HG03196 (cell line): Measurements from ENCODE around the gene BLVRB.
"Not testable (repeated sequence)": the region's sequence is repeated elsewhere in the genome, so short reads cannot be mapped to it uniquely, and the experiment has no call there.

Source experiments
- ATAC-seq: cut with Tn5 transposase; IDR thresholded peaks from one replicate; pipeline ENCODE4 v1.9.1; 2021; ENCODE audit not compliant: unreplicated experiment

The BLVRB gene

GRCh38 chr19:40452016-40452415 lies 13.5 kb downstream of the BLVRB start:
- no peak for ATAC-seq

- no peak for ATAC-seq
Measured at GRCh38 chr19:40450664-40451063, 14.9 kb downstream of the BLVRB start.

GRCh38 chr19:40449506-40449905 lies 16.0 kb downstream of the BLVRB start:
- no peak for ATAC-seq

GRCh38 chr19:40446263-40446784 lies 19.2 kb downstream of the BLVRB start:
- no peak for ATAC-seq

GRCh38 chr19:40445780-40446262 lies 19.7 kb downstream of the BLVRB start:
- ATAC-seq, result no peak

GRCh38 chr19:40444825-40445312 lies 20.7 kb downstream of the BLVRB start:
- ATAC-seq, result no peak

GRCh38 chr19:40444000-40444824 lies 21.3 kb downstream of the BLVRB start, which contains the start of gene SERTAD3:
SERTAD3 (minus strand) TSS chr19:40444335; CDS start chr19:40442080, 2,255 bp downstream.
- peak; percentile 65 for ATAC-seq

- ATAC-seq, result peak; percentile 68
Measured at GRCh38 chr19:40443131-40443999, 22.2 kb downstream of the BLVRB start.

GRCh38 chr19:40442328-40443130 lies 23.0 kb downstream of the BLVRB start:
- ATAC-seq, result no peak

- no peak for ATAC-seq
Measured at GRCh38 chr19:40441719-40442253, 23.8 kb downstream of the BLVRB start.

- no peak for ATAC-seq
Measured at GRCh38 chr19:40438284-40438683, 27.3 kb downstream of the BLVRB start.

GRCh38 chr19:40433391-40434216 lies 31.9 kb downstream of the BLVRB start:
- ATAC-seq, result peak; percentile 58

GRCh38 chr19:40432760-40433159 lies 32.8 kb downstream of the BLVRB start:
- not testable (repeated sequence) for ATAC-seq

GRCh38 chr19:40431698-40432097 lies 33.8 kb downstream of the BLVRB start:
- ATAC-seq, result no peak

GRCh38 chr19:40430242-40430641 lies 35.3 kb downstream of the BLVRB start:
- not testable (repeated sequence) for ATAC-seq

GRCh38 chr19:40428197-40428596 lies 37.3 kb downstream of the BLVRB start:
- ATAC-seq, result not testable (repeated sequence)

GRCh38 chr19:40425450-40426287 lies 39.9 kb downstream of the BLVRB start, which contains the start of gene SERTAD1:
SERTAD1 (minus strand) TSS chr19:40425992; CDS start chr19:40423546, 2,446 bp downstream.
- ATAC-seq, result peak; percentile 82
